ENCODE measurements around the gene PHF12.

GRCh38 chr17:28875848-28876550 is 75.3 kb downstream of the PHF12 start:
- TF ChIP-seq CTCF (IDR thresholded peaks at IDR 0.05): no peak
- TF ChIP-seq POLR2AphosphoS5 (IDR thresholded peaks at IDR 0.05): no peak
- TF ChIP-seq POLR2A (IDR thresholded peaks at IDR 0.05): no peak

Data from sigmoid colon (tissue), 4 donors.